ENCODE measurements around the gene OR5V1.

DNA sequence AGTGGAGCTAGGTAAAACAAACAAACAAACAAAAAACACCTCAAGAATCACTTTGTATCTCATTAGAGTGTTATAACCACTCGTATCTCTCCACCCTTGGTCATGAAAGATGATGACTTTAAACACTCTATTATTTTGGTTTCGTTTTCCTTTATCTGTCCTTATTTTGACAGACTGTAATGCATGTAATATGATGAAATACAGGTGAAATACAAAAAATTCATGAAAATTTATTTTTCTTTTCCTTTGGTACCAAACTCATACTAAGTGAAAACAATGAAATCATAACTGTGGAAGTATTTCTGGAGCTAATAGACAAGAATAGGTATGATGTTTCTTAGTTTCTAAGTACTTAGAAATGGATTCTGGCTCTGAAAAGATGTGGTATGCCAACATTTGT, 30.9 kb upstream of the OR5V1 start:
- TF ChIP-seq POLR2AphosphoS5 (IDR thresholded peaks at IDR 0.05) (no peak), POLR2A (IDR thresholded peaks at IDR 0.05) (no peak)
- TF ChIP-seq, protein P1, sequence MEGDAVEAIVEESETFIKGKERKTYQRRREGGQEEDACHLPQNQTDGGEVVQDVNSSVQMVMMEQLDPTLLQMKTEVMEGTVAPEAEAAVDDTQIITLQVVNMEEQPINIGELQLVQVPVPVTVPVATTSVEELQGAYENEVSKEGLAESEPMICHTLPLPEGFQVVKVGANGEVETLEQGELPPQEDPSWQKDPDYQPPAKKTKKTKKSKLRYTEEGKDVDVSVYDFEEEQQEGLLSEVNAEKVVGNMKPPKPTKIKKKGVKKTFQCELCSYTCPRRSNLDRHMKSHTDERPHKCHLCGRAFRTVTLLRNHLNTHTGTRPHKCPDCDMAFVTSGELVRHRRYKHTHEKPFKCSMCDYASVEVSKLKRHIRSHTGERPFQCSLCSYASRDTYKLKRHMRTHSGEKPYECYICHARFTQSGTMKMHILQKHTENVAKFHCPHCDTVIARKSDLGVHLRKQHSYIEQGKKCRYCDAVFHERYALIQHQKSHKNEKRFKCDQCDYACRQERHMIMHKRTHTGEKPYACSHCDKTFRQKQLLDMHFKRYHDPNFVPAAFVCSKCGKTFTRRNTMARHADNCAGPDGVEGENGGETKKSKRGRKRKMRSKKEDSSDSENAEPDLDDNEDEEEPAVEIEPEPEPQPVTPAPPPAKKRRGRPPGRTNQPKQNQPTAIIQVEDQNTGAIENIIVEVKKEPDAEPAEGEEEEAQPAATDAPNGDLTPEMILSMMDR (IDR thresholded peaks at IDR 0.05) = no peak
